Chondrocyte (in vitro differentiated cells): ENCODE measurements around the gene CYB561D2. TPM values are rescaled to one million over a fixed set of nuclear protein-coding genes. Genes with fewer than 3 reads are reported as not detected.

ENCODE experiments used
- DNase-seq: peaks from one replicate; pipeline ENCODE4 v3.0.0; 2021; ENCODE audit warnings: mixed read lengths, low spot score
- H3K27ac Mint-ChIP-seq: one replicate; pipeline ENCODE4 v1.8.0; 2021; ENCODE audit warnings: mild to moderate bottlenecking, moderate library complexity, mixed read lengths; ENCODE audit not compliant: unreplicated experiment
- H3K27me3 Mint-ChIP-seq: 2 replicates; pipeline ENCODE4 v1.8.0; 2021; ENCODE audit warnings: low read depth, mixed read lengths
- H3K36me3 Mint-ChIP-seq: 2 replicates; pipeline ENCODE4 v1.8.0; 2021; ENCODE audit warnings: low read depth, mixed read lengths
- H3K4me1 Mint-ChIP-seq: 2 replicates; pipeline ENCODE4 v1.8.0; 2021; ENCODE audit warnings: low read depth, mild to moderate bottlenecking, mixed read lengths
- H3K4me3 Mint-ChIP-seq: one replicate; pipeline ENCODE4 v1.8.0; 2021; ENCODE audit warnings: mild to moderate bottlenecking, moderate library complexity, mixed read lengths; ENCODE audit not compliant: unreplicated experiment
- H3K9me3 Mint-ChIP-seq: 2 replicates; pipeline ENCODE4 v1.8.0; 2021; ENCODE audit warnings: low read depth, mixed read lengths
- total RNA-seq: library from RNA; stranded (reverse); gene quantifications from 3 replicates; pipeline ENCODE4 v1.2.1, GENCODE V29; 2021
- TF ChIP-seq, protein P1 (sequence below): fragments of 200-600 bp; sonication (generic); IDR thresholded peaks from 2 replicates; pipeline ENCODE4 v1.5.0; 2021; ENCODE audit warnings: antibody characterized with exemption, mild to moderate bottlenecking, moderate library complexity

Gene CYB561D2
- total RNA-seq, 1 donor from 2014 or later, result 18.2 TPM

- Mint-ChIP-seq H3K4me3 (peak overlapping the region; percentile 80), H3K36me3 (peaks cover 3% of the 10 kb centered on the region), H3K4me1 (peaks cover 48% of the 10 kb centered on the region), H3K27ac (no peak overlapping the region), H3K27me3 (no peaks in the 10 kb centered on the region), H3K9me3 (no peaks in the 10 kb centered on the region)
- TF ChIP-seq, protein P1, sequence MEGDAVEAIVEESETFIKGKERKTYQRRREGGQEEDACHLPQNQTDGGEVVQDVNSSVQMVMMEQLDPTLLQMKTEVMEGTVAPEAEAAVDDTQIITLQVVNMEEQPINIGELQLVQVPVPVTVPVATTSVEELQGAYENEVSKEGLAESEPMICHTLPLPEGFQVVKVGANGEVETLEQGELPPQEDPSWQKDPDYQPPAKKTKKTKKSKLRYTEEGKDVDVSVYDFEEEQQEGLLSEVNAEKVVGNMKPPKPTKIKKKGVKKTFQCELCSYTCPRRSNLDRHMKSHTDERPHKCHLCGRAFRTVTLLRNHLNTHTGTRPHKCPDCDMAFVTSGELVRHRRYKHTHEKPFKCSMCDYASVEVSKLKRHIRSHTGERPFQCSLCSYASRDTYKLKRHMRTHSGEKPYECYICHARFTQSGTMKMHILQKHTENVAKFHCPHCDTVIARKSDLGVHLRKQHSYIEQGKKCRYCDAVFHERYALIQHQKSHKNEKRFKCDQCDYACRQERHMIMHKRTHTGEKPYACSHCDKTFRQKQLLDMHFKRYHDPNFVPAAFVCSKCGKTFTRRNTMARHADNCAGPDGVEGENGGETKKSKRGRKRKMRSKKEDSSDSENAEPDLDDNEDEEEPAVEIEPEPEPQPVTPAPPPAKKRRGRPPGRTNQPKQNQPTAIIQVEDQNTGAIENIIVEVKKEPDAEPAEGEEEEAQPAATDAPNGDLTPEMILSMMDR, result peak; percentile 33
- DNase-seq, result no peak
Observed at GRCh38 chr3:50322115-50322385, 28.6 kb upstream of the CYB561D2 start.

DNA sequence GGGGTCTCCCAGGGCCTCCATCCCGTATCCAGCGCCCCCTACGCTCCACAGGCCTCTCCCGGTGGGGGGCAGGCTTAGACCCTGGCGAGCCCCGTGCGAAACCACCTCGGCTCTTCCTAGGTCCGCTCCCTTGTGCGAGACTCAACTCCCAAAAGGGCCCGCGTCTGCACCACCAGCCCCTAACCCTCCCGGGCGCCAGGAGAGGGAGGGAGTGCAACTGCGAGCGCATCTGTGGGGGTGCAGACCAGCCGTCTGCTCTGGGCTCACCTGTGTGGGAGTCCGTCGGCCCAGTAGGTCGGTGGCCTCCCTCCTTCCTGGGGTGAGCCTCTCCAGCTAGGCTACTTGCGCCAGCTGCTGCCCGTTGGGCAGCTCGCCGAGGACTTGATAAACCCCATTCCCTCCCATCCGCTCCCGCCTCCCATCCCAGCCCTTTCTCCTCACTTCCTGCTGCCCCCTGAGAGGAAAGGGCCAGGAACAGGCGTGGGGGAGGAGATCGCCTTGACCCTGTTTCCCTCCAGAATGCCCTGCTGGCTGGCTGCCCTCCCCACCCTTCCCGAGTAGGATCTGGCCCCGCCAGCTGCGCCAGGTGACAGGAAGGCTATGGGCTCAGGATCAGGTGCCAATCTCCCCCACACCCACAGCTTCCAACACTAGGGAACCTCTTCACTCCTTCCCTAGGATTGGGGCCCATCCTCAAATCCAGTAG lies 28.1 kb upstream of the CYB561D2 start, which contains the start of gene HYAL2:
TSS of gene HYAL2 (minus strand) at position 360 of the 706 bp plus-strand sequence. CDS start 2,256 bp downstream, outside the sequence.
- Mint-ChIP-seq H3K4me3 (peak within 1 kb of the TSS; percentile 80), H3K27ac (peak within 1 kb of the TSS; percentile 96), H3K27me3 (no peaks in the 10 kb centered on the region), H3K9me3 (no peaks in the 10 kb centered on the region), H3K36me3 (peaks cover 3% of the 10 kb centered on the region), H3K4me1 (peaks cover 48% of the 10 kb centered on the region)
- TF ChIP-seq, protein P1, result no peak
- DNase-seq, result peak; percentile 89

DNA sequence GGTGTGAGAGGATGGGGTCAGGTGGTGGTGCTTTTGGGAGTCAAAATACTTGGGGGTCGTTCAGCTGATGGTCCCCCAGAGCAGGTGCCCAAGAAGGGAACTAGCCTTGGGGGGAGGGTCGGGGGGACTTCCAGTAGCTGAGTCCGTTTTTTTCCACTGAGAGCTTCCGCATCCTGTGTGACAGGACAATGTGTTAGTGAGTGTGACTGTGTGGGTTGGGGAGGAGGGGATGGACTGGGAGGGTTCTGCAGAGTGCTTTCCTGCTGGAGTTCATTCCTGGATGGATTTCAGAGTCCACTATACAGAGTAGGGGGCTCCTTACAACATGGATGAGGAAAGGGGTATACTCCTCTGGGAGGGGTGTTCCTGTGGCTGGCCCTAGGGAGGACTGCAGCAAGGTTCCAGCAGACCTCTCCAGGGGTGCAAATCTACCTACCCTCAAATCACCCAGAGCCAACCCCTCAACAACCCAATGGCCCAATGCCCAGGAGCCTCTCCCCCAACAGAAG lies 27.5 kb upstream of the CYB561D2 start:
- TF ChIP-seq, protein P1, result no peak
- DNase-seq, result no peak
- H3K27me3 Mint-ChIP-seq, result no peaks in the 10 kb centered on the region
- H3K9me3 Mint-ChIP-seq, result no peaks in the 10 kb centered on the region
- H3K36me3 Mint-ChIP-seq, result peaks cover 2% of the 10 kb centered on the region
- H3K4me3 Mint-ChIP-seq, result no peak overlapping the region
- H3K27ac Mint-ChIP-seq, result no peak overlapping the region
- peaks cover 48% of the 10 kb centered on the region for H3K4me1 Mint-ChIP-seq

DNA sequence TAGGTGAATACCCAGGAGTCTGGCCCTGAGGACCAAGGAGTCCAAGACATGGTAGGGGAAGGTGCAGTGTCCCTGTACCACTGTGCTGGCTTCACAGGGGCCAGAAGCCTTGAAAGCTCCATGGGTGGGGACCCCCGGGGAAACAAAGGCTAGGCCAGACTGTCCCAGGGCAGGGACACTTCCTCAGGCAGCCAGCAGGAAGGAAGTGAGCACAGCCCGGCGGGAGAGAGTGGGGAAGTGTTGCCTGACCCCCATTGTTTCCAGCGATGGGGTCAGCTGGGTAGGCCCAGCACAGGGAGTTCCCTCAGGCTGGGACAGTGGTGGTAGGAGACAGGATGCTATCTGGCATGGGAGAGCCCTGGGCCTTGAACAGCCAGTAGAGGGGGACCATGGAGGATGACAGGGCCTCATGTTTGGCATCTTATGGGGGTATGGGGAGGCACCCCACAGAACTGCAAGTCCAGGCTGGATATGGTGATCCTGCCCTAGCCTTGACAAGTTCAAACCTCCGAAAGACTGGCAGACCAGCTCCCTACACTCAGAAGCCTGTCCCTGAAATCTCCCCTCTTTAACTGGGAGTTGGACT lies 27.0 kb upstream of the CYB561D2 start:
- no peak overlapping the region for H3K27ac Mint-ChIP-seq
- TF ChIP-seq, protein P1, result no peak
- DNase-seq, result no peak
- H3K9me3 Mint-ChIP-seq, result no peaks in the 10 kb centered on the region
- H3K36me3 Mint-ChIP-seq, result no peaks in the 10 kb centered on the region
- peaks cover 48% of the 10 kb centered on the region for H3K4me1 Mint-ChIP-seq
- H3K4me3 Mint-ChIP-seq, result no peak overlapping the region
- no peaks in the 10 kb centered on the region for H3K27me3 Mint-ChIP-seq

DNA sequence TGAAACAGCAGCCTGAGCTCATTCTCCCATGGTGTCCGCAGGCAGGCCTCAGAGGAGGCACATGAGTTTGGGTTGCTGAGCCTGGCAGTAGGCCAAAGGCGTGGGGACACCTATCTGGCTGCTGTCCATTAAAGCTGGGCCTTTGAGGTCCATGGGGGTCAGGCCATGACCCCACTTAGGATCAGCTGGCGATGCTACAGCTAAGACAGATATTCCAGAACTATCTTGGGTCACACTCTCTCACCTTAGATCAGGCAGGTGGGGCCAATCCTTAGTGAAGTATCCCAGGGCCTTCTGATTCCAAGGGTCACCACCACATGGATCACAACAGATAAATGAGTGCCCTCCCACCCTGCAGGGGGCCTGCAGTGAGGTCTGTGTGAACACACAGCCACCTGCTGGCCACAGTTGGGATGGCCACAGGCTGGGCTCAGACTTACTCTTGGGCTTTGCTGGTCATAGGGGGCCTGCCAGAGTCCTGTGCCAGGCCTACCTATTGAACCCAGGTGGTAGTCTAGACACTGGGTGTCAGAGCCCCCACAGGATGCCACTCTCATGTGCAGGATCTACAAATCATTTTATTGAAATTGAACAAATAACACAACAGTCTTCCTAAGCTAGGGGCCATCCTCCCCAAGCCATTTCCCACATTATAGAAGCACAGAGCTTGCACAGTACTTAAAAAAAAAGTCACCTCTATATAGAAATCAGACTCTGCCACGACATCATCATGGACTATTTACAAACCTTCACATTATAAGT lies 26.1 kb upstream of the CYB561D2 start:
- TF ChIP-seq, protein P1, result peak; percentile 86
- DNase-seq, result no peak
- Mint-ChIP-seq H3K9me3 (no peaks in the 10 kb centered on the region), H3K4me3 (no peak overlapping the region), H3K27me3 (no peaks in the 10 kb centered on the region), H3K4me1 (peaks cover 42% of the 10 kb centered on the region), H3K36me3 (no peaks in the 10 kb centered on the region), H3K27ac (no peak overlapping the region)
